Ammon's horn (tissue), 1 donor: Measurements from ENCODE around the gene KNCN.

Experiments used
- DNase-seq: peaks from one replicate; pipeline ENCODE4 v3.0.0-alpha.2; 2016; ENCODE audit warnings: low spot score

KNCN gene

DNA sequence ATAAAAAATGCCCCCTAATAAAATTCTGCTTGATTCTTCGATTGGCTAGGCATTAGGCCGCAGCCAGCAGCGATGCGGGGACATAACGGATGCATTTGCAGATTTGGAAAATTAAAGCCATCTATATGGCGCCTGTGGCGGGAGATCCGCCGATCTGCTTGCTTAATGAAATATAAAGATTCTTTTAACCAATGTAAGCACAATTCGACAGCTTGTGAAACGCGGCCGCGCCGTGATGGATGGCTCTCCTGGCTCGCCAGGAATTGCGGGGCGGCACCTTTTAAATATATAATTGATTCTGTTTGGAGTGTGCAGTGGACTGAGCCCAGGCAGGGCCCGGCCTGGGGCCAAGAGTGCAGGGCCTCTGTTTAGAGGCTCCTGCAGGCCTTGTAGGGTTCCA, 53.8 kb downstream of the KNCN start:
- no peak for DNase-seq

DNA sequence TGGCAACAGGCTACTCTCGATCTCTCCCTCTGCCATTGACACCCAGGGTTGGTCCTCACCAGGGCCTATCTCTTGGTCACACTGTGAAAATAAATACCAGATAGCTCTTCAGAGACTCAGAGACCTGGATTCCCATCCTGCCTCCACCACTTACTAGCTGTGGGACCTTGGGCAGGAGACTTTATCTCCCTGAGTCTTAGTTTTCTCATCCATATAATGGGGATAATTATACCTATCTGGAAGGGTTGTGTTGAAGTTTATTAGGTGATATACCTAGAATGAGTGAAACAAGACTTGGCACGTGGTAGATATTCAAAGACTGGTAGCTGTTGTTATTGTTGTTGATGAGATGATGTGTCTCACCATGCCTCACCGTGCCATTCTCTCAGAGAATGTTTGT, 54.4 kb downstream of the KNCN start:
- DNase-seq: no peak

DNA sequence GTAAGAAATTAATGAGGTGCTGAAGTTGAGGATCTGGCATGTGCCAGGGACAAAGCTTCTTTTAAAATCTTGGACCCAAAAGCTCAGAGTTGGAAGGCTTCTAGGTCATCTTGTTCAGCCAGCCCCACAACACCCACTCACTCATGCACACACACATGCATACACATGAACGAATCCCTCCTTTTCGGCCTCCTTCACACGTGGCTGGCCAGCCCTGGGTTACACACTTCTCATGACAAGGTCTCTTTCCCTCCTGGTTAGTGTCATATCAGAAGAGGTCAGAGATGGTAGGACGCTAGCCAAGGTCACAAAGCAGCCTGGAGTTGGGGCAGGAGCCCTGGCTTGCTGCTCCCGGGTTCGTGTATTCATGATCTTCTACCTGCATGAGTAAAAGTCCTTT, 54.9 kb downstream of the KNCN start:
- no peak for DNase-seq

DNA sequence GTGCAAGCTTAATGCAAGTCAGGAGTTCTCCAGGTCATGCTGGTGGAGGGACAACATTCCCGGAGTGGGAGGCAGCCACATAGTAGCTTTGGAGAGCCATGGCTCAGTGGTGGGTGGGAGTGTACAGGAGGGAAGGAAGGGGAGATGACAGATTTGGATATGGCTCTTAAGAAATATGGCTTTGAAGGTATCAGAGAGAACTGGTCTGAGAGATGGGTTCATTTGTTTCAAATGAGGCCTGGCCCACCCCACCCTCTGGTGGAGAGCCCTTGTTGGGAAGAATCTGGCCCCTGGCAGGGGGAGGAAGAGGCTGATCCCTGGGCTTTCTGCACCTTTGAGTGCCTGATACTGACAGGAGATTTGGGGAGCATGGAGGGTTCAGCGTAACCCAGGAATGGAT, 55.7 kb downstream of the KNCN start:
- no peak for DNase-seq
